ENCODE results near the gene TMPO. TPM values are rescaled to one million over a fixed set of nuclear protein-coding genes. Genes with fewer than 3 reads are reported as not detected.
A peak's percentile ranks its signal among the peaks of the same experiment; 100 is the strongest.

The TMPO gene
- polyA plus RNA-seq, 1 of the 3 experiments (the other 2 are of a cell fraction) = 20.8 TPM

GRCh38 chr12:98503342-98503591 is 12.1 kb upstream of the TMPO start:
- POLR2A ChIA-PET = interaction anchor here (0.9 to 1.0 kb wide), 2 partner anchors 11 to 12 kb away, joined by 3 read pairs; partner anchors contain the start of gene TMPO
- H2AFZ ChIP-seq (ENCODE audit: low read depth) = peak overlapping the region; percentile 100
- H3F3A ChIP-seq (replicated peaks; ENCODE audit: insufficient read depth) = peaks cover 14% of the 10 kb centered on the region
- H3K79me2 ChIP-seq (ENCODE audit: insufficient read depth) = no peaks in the 10 kb centered on the region
- peak overlapping the region; percentile 81 for H3K4me2 ChIP-seq
- peak; percentile 71 for DNase-seq
- peak overlapping the region; percentile 86 for H3K9ac ChIP-seq
- no peaks in the 10 kb centered on the region for H4K20me1 ChIP-seq (ENCODE audit: insufficient read depth)
- no peaks in the 10 kb centered on the region for H3K36me3 ChIP-seq (replicated peaks in 1 of 2; ENCODE audit: control insufficient read depth in 1 of 2, insufficient read depth in 2 of 2, low read length in 1 of 2)
- no peaks in the 10 kb centered on the region for H3K9me3 ChIP-seq
- H3K27ac ChIP-seq (ENCODE audit: low read depth in 2 of 2, low read length in 1 of 2) = peak overlapping the region; percentile 96 to 99
- CTCF ChIA-PET = interaction anchor here (1.0 to 1.4 kb wide), 4 partner anchors 11 to 45 kb away, joined by 3 to 4 read pairs (median 3); no protein-coding TSS in a partner anchor
- H3K4me1 ChIP-seq (ENCODE audit: control insufficient read depth in 1 of 2, insufficient read depth in 2 of 2, low read depth in 1 of 2, low read length in 1 of 2) = peaks cover 0 to 5% of the 10 kb centered on the region in 2 experiments; a peak in 1 of 4 replicates
- WGBS (ENCODE audit: low lambda C conversion rate) = 2% methylated on average over 15 of the region's 16 CpGs
- TF ChIP-seq JUND (IDR thresholded peaks at IDR 0.05) (no peak), FOSL2 (IDR thresholded peaks at IDR 0.05; ENCODE audit: borderline replicate concordance, low read depth) (peak; percentile 78; the same call in 1 of the 2 replicates), RCOR1 (IDR thresholded peaks at IDR 0.05; ENCODE audit: low read length) (peak; percentile 71; the same call in 1 of the 2 replicates), ZBTB33 (IDR thresholded peaks at IDR 0.05; ENCODE audit: borderline replicate concordance, low read depth) (no peak), TEAD4 (IDR thresholded peaks at IDR 0.05; ENCODE audit: borderline replicate concordance, insufficient read depth) (peak; percentile 91), EP300 (IDR thresholded peaks at IDR 0.05; ENCODE audit: borderline replicate concordance in 1 of 2, low read depth in 1 of 2, low read length in 1 of 2) (no peak), CHD2 (IDR thresholded peaks at IDR 0.05; ENCODE audit: low read length, partially characterized antibody) (peak; percentile 36), SIN3A (IDR thresholded peaks at IDR 0.05; ENCODE audit: borderline replicate concordance, low read depth, low read length) (peak; percentile 28; the same call in 1 of the 2 replicates), REST (IDR thresholded peaks at IDR 0.05; ENCODE audit: low read depth, low read length) (0 out of 2 replicates have a peak, but pooled peaks have one; percentile 31), EZH2phosphoT487 (IDR thresholded peaks at IDR 0.05; ENCODE audit: borderline replicate concordance, low read depth) (no peak), GABPA (IDR thresholded peaks at IDR 0.05; ENCODE audit: low read depth) (0 out of 2 replicates have a peak, but pooled peaks have one; percentile 37)
- TF ChIP-seq, protein P1, sequence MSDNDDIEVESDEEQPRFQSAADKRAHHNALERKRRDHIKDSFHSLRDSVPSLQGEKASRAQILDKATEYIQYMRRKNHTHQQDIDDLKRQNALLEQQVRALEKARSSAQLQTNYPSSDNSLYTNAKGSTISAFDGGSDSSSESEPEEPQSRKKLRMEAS (IDR thresholded peaks at IDR 0.05; ENCODE audit: low read depth) = peak; percentile 17
- TF ChIP-seq, protein P2, sequence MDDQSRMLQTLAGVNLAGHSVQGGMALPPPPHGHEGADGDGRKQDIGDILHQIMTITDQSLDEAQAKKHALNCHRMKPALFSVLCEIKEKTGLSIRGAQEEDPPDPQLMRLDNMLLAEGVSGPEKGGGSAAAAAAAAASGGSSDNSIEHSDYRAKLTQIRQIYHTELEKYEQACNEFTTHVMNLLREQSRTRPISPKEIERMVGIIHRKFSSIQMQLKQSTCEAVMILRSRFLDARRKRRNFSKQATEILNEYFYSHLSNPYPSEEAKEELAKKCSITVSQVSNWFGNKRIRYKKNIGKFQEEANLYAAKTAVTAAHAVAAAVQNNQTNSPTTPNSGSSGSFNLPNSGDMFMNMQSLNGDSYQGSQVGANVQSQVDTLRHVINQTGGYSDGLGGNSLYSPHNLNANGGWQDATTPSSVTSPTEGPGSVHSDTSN (IDR thresholded peaks at IDR 0.05) = peak; percentile 26
- H3K27me3 ChIP-seq (ENCODE audit: insufficient read depth) = no peaks in the 10 kb centered on the region
- peak overlapping the region; percentile 71 to 86 for H3K4me3 ChIP-seq (ENCODE audit: low read depth in 2 of 2, low read length in 1 of 2)
- H3K9me2 ChIP-seq = no peaks in the 10 kb centered on the region
